ENCODE measurements around the gene MYRFL.
"Not testable (repeated sequence)": the region's sequence is repeated elsewhere in the genome, so short reads cannot be mapped to it uniquely, and the experiment has no call there.

MYRFL gene

GRCh38 chr12:69851976-69852375 is 26.9 kb downstream of the MYRFL start:
- POLR2A ChIA-PET, result no interaction called here

GRCh38 chr12:69853176-69853961 is 28.3 kb downstream of the MYRFL start:
- CTCF ChIA-PET; DNase-seq (ENCODE audit: extremely low spot score); POLR2A ChIA-PET: not testable (repeated sequence)

More at GRCh38 chr12:69851976-69852375, 26.9 kb downstream of the MYRFL start:
- CTCF ChIA-PET, result no interaction called here
- DNase-seq (ENCODE audit: extremely low spot score), result no peak
- TF ChIP-seq CTCF (IDR thresholded peaks at IDR 0.05; ENCODE audit: control extremely low read depth, extremely low read depth, low read depth, missing control alignments), result no peak

GRCh38 chr12:69866698-69867097 is 41.7 kb downstream of the MYRFL start:
- no peak for TF ChIP-seq CTCF (IDR thresholded peaks at IDR 0.05; ENCODE audit: control extremely low read depth, extremely low read depth, low read depth, missing control alignments)
- CTCF ChIA-PET, result interaction anchor here (0.9 to 1.8 kb wide), 2 partner anchors 13 to 18 kb away, joined by 4 to 13 read pairs; no protein-coding TSS in a partner anchor
- no peak for DNase-seq (ENCODE audit: extremely low spot score)
- POLR2A ChIA-PET, result no interaction called here

GRCh38 chr12:69868695-69869094 is 43.7 kb downstream of the MYRFL start:
- no peak for TF ChIP-seq CTCF (IDR thresholded peaks at IDR 0.05; ENCODE audit: control extremely low read depth, extremely low read depth, low read depth, missing control alignments)
- CTCF ChIA-PET, result no interaction called here
- POLR2A ChIA-PET, result no interaction called here
- DNase-seq (ENCODE audit: extremely low spot score), result no peak

GRCh38 chr12:69872804-69873203 is 47.8 kb downstream of the MYRFL start:
- ChIA-PET CTCF (interaction anchor here (1.3 kb wide), 1 partner anchor 856 kb away, joined by 5 read pairs; no protein-coding TSS in a partner anchor), POLR2A (no interaction called here)
- TF ChIP-seq CTCF (IDR thresholded peaks at IDR 0.05; ENCODE audit: control extremely low read depth, extremely low read depth, low read depth, missing control alignments), result no peak
- DNase-seq (ENCODE audit: extremely low spot score), result no peak

- ChIA-PET CTCF (no interaction called here), POLR2A (no interaction called here)
- TF ChIP-seq CTCF (IDR thresholded peaks at IDR 0.05; ENCODE audit: control extremely low read depth, extremely low read depth, low read depth, missing control alignments), result no peak
- DNase-seq (ENCODE audit: extremely low spot score), result no peak
Observed at GRCh38 chr12:69873429-69873828, 48.4 kb downstream of the MYRFL start.

GRCh38 chr12:69874606-69875005 is 49.6 kb downstream of the MYRFL start:
- ChIA-PET POLR2A (no interaction called here), CTCF (interaction anchor here (0.9 to 1.6 kb wide), 4 partner anchors 16 to 1518 kb away, joined by 3 to 5 read pairs (median 4); no protein-coding TSS in a partner anchor)
- DNase-seq (ENCODE audit: extremely low spot score), result no peak
- no peak for TF ChIP-seq CTCF (IDR thresholded peaks at IDR 0.05; ENCODE audit: control extremely low read depth, extremely low read depth, low read depth, missing control alignments)

All from GM10248 (cell line).